ENCODE results near the gene EIF4G3.

The EIF4G3 gene

DNA sequence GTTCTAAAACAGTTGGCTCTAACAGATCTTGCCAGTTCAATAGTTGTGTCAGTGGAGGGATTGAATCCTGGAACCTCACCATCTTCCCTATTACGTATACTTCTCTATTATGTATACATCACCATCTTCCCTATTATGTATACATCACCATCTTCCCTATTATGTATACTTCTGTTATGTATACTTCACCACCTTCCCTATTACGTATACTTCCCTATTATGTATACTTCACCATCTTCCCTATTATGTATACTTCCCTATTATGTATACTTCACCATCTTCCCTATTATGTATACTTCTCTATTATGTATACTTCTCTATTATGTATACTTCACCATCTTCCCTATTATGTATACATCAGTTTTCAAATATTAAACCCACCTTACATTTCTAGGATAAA lies 355.2 kb downstream of the EIF4G3 start:
- Histone ChIP-seq H3K27me3 (replicated peaks; ENCODE audit: insufficient read depth, low read length) (no peaks in the 10 kb centered on the region), H3K4me1 (ENCODE audit: low read length) (no peaks in the 10 kb centered on the region), H4K20me1 (ENCODE audit: insufficient read depth, low read length) (no peaks in the 10 kb centered on the region), H2AFZ (ENCODE audit: low read length) (no peak overlapping the region), H3K27ac (ENCODE audit: low read length) (no peak overlapping the region), H3K9me3 (replicated peaks; ENCODE audit: insufficient read depth, low read length) (no peaks in the 10 kb centered on the region), H3K4me3 (ENCODE audit: low read length) (no peak overlapping the region), H3K36me3 (replicated peaks; ENCODE audit: insufficient read depth, low read length) (no peaks in the 10 kb centered on the region), H3K9me2 (replicated peaks; ENCODE audit: insufficient read depth, low read length) (no peaks in the 10 kb centered on the region), H3F3A (ENCODE audit: insufficient read depth, low read length) (no peaks in the 10 kb centered on the region), H3K79me2 (ENCODE audit: low read length) (no peaks in the 10 kb centered on the region), H3K4me2 (ENCODE audit: low read depth, low read length) (no peak overlapping the region), H3K9ac (ENCODE audit: low read length) (no peak overlapping the region)
- no peak for TF ChIP-seq EZH2phosphoT487 (IDR thresholded peaks at IDR 0.05; ENCODE audit: low read length)
- TF ChIP-seq, protein P1, sequence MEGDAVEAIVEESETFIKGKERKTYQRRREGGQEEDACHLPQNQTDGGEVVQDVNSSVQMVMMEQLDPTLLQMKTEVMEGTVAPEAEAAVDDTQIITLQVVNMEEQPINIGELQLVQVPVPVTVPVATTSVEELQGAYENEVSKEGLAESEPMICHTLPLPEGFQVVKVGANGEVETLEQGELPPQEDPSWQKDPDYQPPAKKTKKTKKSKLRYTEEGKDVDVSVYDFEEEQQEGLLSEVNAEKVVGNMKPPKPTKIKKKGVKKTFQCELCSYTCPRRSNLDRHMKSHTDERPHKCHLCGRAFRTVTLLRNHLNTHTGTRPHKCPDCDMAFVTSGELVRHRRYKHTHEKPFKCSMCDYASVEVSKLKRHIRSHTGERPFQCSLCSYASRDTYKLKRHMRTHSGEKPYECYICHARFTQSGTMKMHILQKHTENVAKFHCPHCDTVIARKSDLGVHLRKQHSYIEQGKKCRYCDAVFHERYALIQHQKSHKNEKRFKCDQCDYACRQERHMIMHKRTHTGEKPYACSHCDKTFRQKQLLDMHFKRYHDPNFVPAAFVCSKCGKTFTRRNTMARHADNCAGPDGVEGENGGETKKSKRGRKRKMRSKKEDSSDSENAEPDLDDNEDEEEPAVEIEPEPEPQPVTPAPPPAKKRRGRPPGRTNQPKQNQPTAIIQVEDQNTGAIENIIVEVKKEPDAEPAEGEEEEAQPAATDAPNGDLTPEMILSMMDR (IDR thresholded peaks at IDR 0.05; ENCODE audit: low read length), result no peak
- no peak for TF ChIP-seq EZH2 (optimal IDR thresholded peaks at IDR 0.05; ENCODE audit: low read depth, low read length)
- DNase-seq, result no peak

DNA sequence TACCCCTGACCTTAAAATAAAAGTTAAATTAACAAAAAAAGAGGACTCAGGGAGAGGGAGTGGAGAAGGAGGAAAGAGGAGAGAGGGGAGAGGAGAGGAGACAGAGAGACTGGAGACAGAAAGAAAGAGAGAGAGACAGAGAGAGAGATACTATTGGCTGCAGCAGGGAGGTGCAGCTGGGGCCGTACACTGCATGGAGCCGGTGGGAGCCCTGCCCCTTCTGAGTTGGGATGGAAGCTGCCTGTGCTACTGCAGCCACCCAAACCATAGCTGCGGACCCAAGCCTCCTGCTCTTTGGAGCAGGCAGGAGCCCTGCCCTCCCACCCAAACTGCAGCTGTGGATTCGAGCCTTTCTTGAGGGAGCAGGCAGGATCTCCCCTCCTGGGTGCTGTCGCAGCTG lies 356.9 kb downstream of the EIF4G3 start:
- Histone ChIP-seq H3K27ac (ENCODE audit: low read length) (no peak overlapping the region), H3K79me2 (ENCODE audit: low read length) (no peaks in the 10 kb centered on the region), H3K9me3 (replicated peaks; ENCODE audit: insufficient read depth, low read length) (no peaks in the 10 kb centered on the region), H2AFZ (ENCODE audit: low read length) (no peak overlapping the region), H3K36me3 (replicated peaks; ENCODE audit: insufficient read depth, low read length) (no peaks in the 10 kb centered on the region), H3F3A (ENCODE audit: insufficient read depth, low read length) (no peaks in the 10 kb centered on the region), H3K27me3 (replicated peaks; ENCODE audit: insufficient read depth, low read length) (no peaks in the 10 kb centered on the region), H3K9ac (ENCODE audit: low read length) (no peak overlapping the region), H3K4me3 (ENCODE audit: low read length) (no peak overlapping the region), H3K4me1 (ENCODE audit: low read length) (no peaks in the 10 kb centered on the region), H3K9me2 (replicated peaks; ENCODE audit: insufficient read depth, low read length) (no peaks in the 10 kb centered on the region), H4K20me1 (ENCODE audit: insufficient read depth, low read length) (no peaks in the 10 kb centered on the region), H3K4me2 (ENCODE audit: low read depth, low read length) (no peak overlapping the region)
- no peak for DNase-seq
- TF ChIP-seq EZH2 (optimal IDR thresholded peaks at IDR 0.05; ENCODE audit: low read depth, low read length) (no peak), EZH2phosphoT487 (IDR thresholded peaks at IDR 0.05; ENCODE audit: low read length) (no peak)
- TF ChIP-seq, protein P1 (IDR thresholded peaks at IDR 0.05; ENCODE audit: low read length), result no peak

DNA sequence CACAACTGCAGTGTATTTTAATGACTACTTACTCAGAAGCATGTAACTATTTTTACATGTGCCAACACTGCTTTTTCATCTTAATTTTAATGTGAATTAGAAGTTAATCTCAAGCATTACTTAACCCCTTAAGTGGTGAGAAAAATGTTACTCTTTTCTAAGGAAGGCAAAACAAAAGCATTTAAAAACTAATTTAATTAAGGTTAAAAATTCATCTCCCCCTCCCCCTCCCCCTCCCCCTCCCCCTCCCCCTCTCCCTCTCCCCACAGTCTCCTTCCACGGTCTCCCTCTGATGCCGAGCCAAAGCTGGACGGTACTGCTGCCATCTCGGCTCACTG lies 362.2 kb downstream of the EIF4G3 start:
- H3K79me2 ChIP-seq (ENCODE audit: low read length), result no peaks in the 10 kb centered on the region
- no peaks in the 10 kb centered on the region for H3K36me3 ChIP-seq (replicated peaks; ENCODE audit: insufficient read depth, low read length)
- H3K9me2 ChIP-seq (replicated peaks; ENCODE audit: insufficient read depth, low read length), result no peaks in the 10 kb centered on the region
- no peak overlapping the region for H3K4me3 ChIP-seq (ENCODE audit: low read length)
- H3K4me1 ChIP-seq (ENCODE audit: low read length), result no peaks in the 10 kb centered on the region
- no peak overlapping the region for H3K27ac ChIP-seq (ENCODE audit: low read length)
- TF ChIP-seq EZH2 (optimal IDR thresholded peaks at IDR 0.05; ENCODE audit: low read depth, low read length) (no peak), EZH2phosphoT487 (IDR thresholded peaks at IDR 0.05; ENCODE audit: low read length) (no peak)
- TF ChIP-seq, protein P1 (IDR thresholded peaks at IDR 0.05; ENCODE audit: low read length), result no peak
- no peak overlapping the region for H3K9ac ChIP-seq (ENCODE audit: low read length)
- no peak overlapping the region for H3K4me2 ChIP-seq (ENCODE audit: low read depth, low read length)
- H4K20me1 ChIP-seq (ENCODE audit: insufficient read depth, low read length), result no peaks in the 10 kb centered on the region
- no peak for DNase-seq
- H3F3A ChIP-seq (ENCODE audit: insufficient read depth, low read length), result no peaks in the 10 kb centered on the region
- H3K27me3 ChIP-seq (replicated peaks; ENCODE audit: insufficient read depth, low read length), result no peaks in the 10 kb centered on the region
- H3K9me3 ChIP-seq (replicated peaks; ENCODE audit: insufficient read depth, low read length), result no peaks in the 10 kb centered on the region
- H2AFZ ChIP-seq (ENCODE audit: low read length), result no peak overlapping the region
